ENCODE results near the gene FAM107B. TPM values are rescaled to one million over a fixed set of nuclear protein-coding genes. Genes with fewer than 3 reads are reported as not detected.
"Not testable (repeated sequence)": the region's sequence is repeated elsewhere in the genome, so short reads cannot be mapped to it uniquely, and the experiment has no call there.

Gene FAM107B
- polyA plus RNA-seq, 1 donor: 44.0 TPM

DNA sequence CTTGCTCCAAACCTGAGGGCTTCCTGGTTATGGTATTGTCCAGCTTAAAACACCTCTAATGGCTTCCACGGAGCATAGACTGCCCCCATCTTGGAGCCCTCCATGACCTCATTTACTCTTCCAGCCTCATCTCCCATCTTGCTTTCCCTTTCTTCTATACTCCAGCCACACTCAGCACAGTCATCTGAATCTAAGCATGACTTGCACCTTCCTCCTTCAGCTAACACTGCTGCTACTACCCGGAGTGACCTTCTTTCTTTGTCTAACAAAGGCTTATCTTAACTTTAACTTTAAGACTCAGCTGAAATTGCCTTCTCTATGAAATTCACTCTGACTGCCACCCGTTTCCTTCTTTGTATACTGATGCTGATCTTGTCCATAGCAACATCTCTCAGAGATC, 135.1 kb downstream of the FAM107B start:
- DNase-seq: no peak
- Histone ChIP-seq H3K9me3 (ENCODE audit: control insufficient read depth, low read depth, low read length) (no peaks in the 10 kb centered on the region), H3K27me3 (ENCODE audit: control insufficient read depth, insufficient read depth, low read length) (no peaks in the 10 kb centered on the region), H3K36me3 (ENCODE audit: control insufficient read depth, insufficient read depth, low read length) (no peaks in the 10 kb centered on the region), H3K4me1 (ENCODE audit: control insufficient read depth, insufficient read depth, low read length) (no peaks in the 10 kb centered on the region), H3K4me3 (ENCODE audit: low read length) (no peak overlapping the region), H3K27ac (ENCODE audit: low read length) (no peak overlapping the region)
- 60% methylated on average over 1 of the region's 3 CpGs for WGBS (ENCODE audit: insufficient coverage, low lambda C conversion rate)

DNA sequence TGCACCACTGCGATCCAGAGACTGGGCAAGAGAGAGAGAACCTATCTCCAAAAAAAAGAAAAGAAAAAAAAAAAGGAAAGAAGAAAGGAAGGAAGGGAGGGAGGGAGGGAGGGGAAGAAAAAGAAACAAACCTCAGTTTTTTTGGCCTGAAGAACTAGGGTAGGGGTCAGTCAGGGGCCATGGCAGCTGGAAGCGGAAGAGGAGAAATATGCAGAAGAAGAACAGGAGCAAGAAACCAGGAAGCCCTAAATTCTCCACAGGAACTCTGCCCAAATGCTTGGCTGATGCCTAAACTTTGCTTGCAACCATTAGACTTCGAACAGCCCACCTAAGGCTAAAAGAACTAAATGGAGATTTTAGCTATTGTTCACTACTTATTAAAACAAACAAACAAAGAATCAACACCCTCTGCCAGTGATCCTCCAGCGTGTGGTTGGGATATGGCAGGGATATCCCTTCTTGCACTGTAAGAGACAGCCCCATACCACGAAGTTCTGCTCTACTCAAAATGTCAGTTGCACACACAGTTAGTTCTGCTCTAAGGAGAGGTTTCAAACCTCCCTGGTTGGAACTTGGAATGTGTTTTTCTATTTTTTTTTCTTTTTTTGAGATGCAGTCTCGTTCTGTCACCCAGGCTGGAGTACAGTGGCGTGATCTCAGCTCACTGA, 139.5 kb downstream of the FAM107B start:
- Histone ChIP-seq H3K36me3 (ENCODE audit: control insufficient read depth, insufficient read depth, low read length) (no peaks in the 10 kb centered on the region), H3K9me3 (ENCODE audit: control insufficient read depth, low read depth, low read length) (no peaks in the 10 kb centered on the region), H3K4me3 (ENCODE audit: low read length) (no peak overlapping the region), H3K4me1 (ENCODE audit: control insufficient read depth, insufficient read depth, low read length) (no peaks in the 10 kb centered on the region), H3K27me3 (ENCODE audit: control insufficient read depth, insufficient read depth, low read length) (no peaks in the 10 kb centered on the region), H3K27ac (ENCODE audit: low read length) (no peak overlapping the region)
- 100% methylated on average over 1 of the region's 7 CpGs for whole genome bisulfite sequencing (ENCODE audit: insufficient coverage, low lambda C conversion rate)
- DNase-seq: no peak

DNA sequence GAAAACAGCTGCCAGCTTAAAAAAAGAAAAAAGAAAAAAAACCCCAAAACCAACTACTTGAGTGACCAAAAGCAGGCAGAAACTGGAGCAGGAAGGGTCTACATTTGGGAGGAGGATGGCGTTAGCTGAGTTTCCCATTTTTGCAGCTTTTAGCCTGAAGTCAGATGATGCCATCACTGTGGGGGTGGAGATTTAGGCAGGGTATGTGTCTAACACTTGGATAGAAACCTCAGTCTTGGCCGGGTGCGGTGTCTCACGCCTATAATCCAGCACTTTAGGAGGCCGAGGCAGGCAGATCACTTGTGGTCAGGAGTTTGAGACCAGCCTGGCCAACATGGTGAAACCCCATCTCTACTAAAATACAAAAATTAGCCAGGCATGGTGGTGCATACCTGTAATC, 140.1 kb downstream of the FAM107B start:
- H3K9me3 ChIP-seq (ENCODE audit: control insufficient read depth, low read depth, low read length): not testable (repeated sequence)
- no CpG with 5 or more reads among the region's 5 CpGs for WGBS (ENCODE audit: insufficient coverage, low lambda C conversion rate)

DNA sequence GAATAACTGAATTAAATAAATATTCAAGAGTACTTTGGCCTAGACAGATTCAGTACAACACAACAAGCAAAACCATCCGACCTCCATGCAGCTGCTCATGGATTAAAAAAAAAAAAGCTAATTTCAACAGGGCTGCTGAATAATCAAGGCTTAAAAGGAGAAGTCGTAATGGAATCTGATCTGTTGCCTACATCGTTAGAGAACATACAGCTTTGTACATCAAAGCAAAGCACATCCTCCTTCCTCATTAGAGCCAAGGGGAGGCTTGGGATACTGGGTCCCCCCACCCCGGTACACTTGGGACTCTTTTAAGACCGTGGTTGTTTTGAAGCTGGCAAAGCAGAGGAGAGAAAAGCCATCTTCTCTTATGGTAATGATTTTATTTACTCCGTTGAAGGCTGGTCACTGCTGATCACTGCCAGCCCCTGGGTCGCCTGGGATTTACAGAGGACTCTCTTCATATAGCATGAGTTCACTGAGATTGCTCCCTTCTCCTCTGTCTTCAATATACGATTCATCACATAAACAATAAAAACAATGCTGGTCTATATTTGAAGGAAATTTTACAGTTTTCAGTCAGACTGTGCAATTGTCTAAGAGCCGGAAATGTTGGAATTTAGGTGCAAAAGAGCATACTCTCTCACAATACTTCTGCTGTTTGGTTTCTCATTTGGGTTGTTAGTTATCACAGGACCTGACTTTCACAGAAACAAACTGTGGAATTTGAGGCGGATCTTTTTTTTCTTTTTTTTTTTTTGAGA, 148.8 kb downstream of the FAM107B start:
- no peaks in the 10 kb centered on the region for H3K9me3 ChIP-seq (ENCODE audit: control insufficient read depth, low read depth, low read length)
- 100% methylated on average over 1 of the region's 10 CpGs for WGBS (ENCODE audit: insufficient coverage, low lambda C conversion rate)
- no peak overlapping the region for H3K27ac ChIP-seq (ENCODE audit: low read length)
- H3K27me3 ChIP-seq (ENCODE audit: control insufficient read depth, insufficient read depth, low read length): no peaks in the 10 kb centered on the region
- no peak overlapping the region for H3K4me3 ChIP-seq (ENCODE audit: low read length)
- DNase-seq: no peak
- H3K36me3 ChIP-seq (ENCODE audit: control insufficient read depth, insufficient read depth, low read length): no peaks in the 10 kb centered on the region
- H3K4me1 ChIP-seq (ENCODE audit: control insufficient read depth, insufficient read depth, low read length): no peaks in the 10 kb centered on the region

More for the DNA sequence above, 140.1 kb downstream of the FAM107B start:
- H3K4me1 ChIP-seq (ENCODE audit: control insufficient read depth, insufficient read depth, low read length); DNase-seq; H3K4me3 ChIP-seq (ENCODE audit: low read length); H3K27me3 ChIP-seq (ENCODE audit: control insufficient read depth, insufficient read depth, low read length); H3K27ac ChIP-seq (ENCODE audit: low read length); H3K36me3 ChIP-seq (ENCODE audit: control insufficient read depth, insufficient read depth, low read length): not testable (repeated sequence)

DNA sequence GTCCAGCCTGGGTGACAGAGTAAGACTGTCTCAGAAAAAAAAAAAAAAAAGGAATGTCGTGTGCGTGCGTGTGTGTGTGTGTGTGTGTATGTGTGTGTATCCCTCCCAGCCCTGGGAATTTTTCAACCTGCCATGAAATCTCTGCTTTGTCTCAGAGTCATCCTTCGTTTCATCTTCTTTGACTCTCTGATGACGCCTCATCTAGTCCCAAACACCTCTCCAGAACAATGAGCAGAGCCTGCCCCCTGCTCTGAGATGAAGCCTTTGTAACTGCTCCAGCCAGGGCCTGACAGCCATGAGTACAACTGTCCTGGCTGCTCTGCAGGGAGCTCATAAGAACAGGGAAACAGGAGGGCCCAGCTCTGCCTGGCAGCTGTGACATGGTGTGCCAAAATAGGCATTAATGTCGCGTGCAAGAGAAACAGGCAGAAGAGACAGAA, 149.5 kb downstream of the FAM107B start:
- Histone ChIP-seq H3K27ac (ENCODE audit: low read length) (no peak overlapping the region), H3K27me3 (ENCODE audit: control insufficient read depth, insufficient read depth, low read length) (no peaks in the 10 kb centered on the region), H3K4me1 (ENCODE audit: control insufficient read depth, insufficient read depth, low read length) (no peaks in the 10 kb centered on the region), H3K9me3 (ENCODE audit: control insufficient read depth, low read depth, low read length) (no peaks in the 10 kb centered on the region), H3K36me3 (ENCODE audit: control insufficient read depth, insufficient read depth, low read length) (no peaks in the 10 kb centered on the region), H3K4me3 (ENCODE audit: low read length) (no peak overlapping the region)
- no CpG with 5 or more reads among the region's 7 CpGs for WGBS (ENCODE audit: insufficient coverage, low lambda C conversion rate)
- DNase-seq: no peak

DNA sequence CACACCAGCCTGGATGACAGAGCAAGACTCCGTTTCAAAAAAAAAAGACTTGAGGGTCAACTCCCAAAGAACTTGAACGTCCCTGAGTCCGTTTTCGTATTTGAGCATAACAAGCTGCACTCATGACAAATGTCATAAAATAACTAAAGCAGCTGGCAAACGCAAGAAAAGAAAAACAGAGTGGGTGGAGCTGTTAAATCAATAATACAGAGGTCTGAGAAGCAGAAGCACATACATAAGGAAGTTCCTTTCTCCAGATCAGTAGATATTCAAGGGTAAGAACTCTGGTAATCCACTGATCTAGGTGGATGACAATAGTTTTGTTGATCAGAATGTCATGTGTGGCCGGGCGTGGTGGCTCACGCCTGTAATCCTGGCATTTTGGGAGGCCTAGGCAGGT, 150.1 kb downstream of the FAM107B start:
- Histone ChIP-seq H3K4me3 (ENCODE audit: low read length) (no peak overlapping the region), H3K4me1 (ENCODE audit: control insufficient read depth, insufficient read depth, low read length) (no peaks in the 10 kb centered on the region), H3K36me3 (ENCODE audit: control insufficient read depth, insufficient read depth, low read length) (no peaks in the 10 kb centered on the region), H3K27me3 (ENCODE audit: control insufficient read depth, insufficient read depth, low read length) (no peaks in the 10 kb centered on the region), H3K27ac (ENCODE audit: low read length) (no peak overlapping the region), H3K9me3 (ENCODE audit: control insufficient read depth, low read depth, low read length) (no peaks in the 10 kb centered on the region)
- 58% methylated on average over 4 of the region's 8 CpGs for WGBS (ENCODE audit: insufficient coverage, low lambda C conversion rate)
- DNase-seq: no peak

DNA sequence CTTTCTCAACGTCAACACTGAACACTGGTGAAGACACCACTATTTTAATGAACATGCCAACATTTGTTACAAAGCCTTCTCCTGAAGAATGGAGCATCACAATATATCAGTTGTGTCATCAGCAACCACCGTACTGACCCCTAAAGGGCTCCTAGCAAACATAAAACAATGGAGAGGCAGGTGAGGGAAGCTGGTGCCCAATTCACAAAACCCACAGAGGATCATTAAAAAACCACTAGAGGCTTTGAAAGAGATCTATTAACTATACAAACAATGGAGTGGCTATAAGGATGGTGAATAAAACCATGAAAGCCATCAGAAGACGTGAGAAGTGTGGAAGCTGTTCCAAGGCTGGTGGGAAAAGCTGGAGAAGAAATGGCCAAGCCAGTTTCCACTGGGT, 150.8 kb downstream of the FAM107B start:
- WGBS (ENCODE audit: insufficient coverage, low lambda C conversion rate): 100% methylated on average over 1 of the region's 3 CpGs
- DNase-seq: no peak
- Histone ChIP-seq H3K9me3 (ENCODE audit: control insufficient read depth, low read depth, low read length) (no peaks in the 10 kb centered on the region), H3K4me3 (ENCODE audit: low read length) (no peak overlapping the region), H3K27me3 (ENCODE audit: control insufficient read depth, insufficient read depth, low read length) (no peaks in the 10 kb centered on the region), H3K36me3 (ENCODE audit: control insufficient read depth, insufficient read depth, low read length) (no peaks in the 10 kb centered on the region), H3K4me1 (ENCODE audit: control insufficient read depth, insufficient read depth, low read length) (no peaks in the 10 kb centered on the region), H3K27ac (ENCODE audit: low read length) (no peak overlapping the region)

DNA sequence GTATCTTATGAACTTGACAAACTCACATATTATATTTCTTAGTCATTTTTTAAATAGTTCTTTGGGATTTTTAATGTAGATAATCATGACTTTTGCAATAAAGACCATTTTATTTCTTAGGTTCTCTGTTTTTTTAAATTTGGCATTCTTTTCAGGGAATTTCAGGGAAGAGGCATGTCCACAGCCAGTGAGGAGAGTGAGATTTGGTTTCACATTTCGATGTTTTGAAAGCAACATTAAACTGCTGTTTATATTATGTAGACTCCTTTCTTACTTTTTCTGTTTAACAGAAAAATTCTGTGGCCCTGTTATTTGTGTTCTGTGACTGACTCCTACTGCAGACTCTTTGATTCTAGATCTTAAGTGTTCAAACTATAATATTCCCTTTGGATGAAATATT, 153.7 kb downstream of the FAM107B start:
- 100% methylated on average over 1 of the region's 1 CpG for WGBS (ENCODE audit: insufficient coverage, low lambda C conversion rate)
- DNase-seq: no peak
- no peaks in the 10 kb centered on the region for H3K27me3 ChIP-seq (ENCODE audit: control insufficient read depth, insufficient read depth, low read length)
- H3K4me3 ChIP-seq (ENCODE audit: low read length): no peak overlapping the region
- no peaks in the 10 kb centered on the region for H3K4me1 ChIP-seq (ENCODE audit: control insufficient read depth, insufficient read depth, low read length)
- H3K27ac ChIP-seq (ENCODE audit: low read length): no peak overlapping the region
- H3K9me3 ChIP-seq (ENCODE audit: control insufficient read depth, low read depth, low read length): no peaks in the 10 kb centered on the region
- no peaks in the 10 kb centered on the region for H3K36me3 ChIP-seq (ENCODE audit: control insufficient read depth, insufficient read depth, low read length)

DNA sequence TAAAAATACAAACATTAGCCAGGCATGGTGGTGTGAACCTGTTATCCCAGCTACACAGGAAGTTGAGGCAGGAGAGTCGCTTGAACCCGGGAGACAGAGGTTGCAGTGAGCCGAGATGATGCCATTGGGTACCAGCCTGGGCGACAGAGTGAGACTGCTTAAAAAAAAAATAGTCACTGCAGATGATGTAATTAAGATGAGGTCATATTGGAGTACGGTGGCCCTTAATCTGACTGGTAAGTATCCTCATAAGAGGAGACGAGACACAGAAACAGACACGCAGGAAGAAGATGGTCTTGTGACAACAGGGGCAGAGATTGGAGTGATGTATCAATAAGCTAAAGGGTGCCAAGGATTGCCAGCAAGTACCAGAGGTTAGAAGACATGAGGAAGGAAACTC, 156.0 kb downstream of the FAM107B start:
- no peak overlapping the region for H3K27ac ChIP-seq (ENCODE audit: low read length)
- no peaks in the 10 kb centered on the region for H3K9me3 ChIP-seq (ENCODE audit: control insufficient read depth, low read depth, low read length)
- H3K4me3 ChIP-seq (ENCODE audit: low read length): no peak overlapping the region
- DNase-seq: no peak
- H3K27me3 ChIP-seq (ENCODE audit: control insufficient read depth, insufficient read depth, low read length): no peaks in the 10 kb centered on the region
- H3K4me1 ChIP-seq (ENCODE audit: control insufficient read depth, insufficient read depth, low read length): no peaks in the 10 kb centered on the region
- no peaks in the 10 kb centered on the region for H3K36me3 ChIP-seq (ENCODE audit: control insufficient read depth, insufficient read depth, low read length)
- 100% methylated on average over 1 of the region's 7 CpGs for WGBS (ENCODE audit: insufficient coverage, low lambda C conversion rate)

DNA sequence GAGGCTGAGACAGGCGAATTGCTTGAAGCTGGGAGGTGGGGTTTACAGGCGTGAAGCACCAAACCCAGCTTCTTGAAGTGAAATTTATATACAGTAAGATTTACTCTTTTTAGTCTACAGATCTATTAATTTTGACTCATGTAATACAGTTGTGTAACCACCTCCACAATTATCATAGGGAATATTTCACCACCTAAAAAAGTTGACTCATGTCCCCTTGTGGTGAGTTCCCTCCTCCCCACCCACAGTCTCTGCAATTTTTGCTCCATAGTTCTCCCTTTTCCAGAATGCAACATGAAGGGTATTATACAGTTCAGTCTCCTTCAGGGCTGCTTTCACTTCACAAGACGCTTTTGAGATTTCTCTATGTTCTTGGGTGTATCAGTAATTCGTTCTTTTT, 156.8 kb downstream of the FAM107B start:
- DNase-seq: no peak
- H3K9me3 ChIP-seq (ENCODE audit: control insufficient read depth, low read depth, low read length): no peaks in the 10 kb centered on the region
- 100% methylated on average over 1 of the region's 4 CpGs for WGBS (ENCODE audit: insufficient coverage, low lambda C conversion rate)
- H3K27ac ChIP-seq (ENCODE audit: low read length): no peak overlapping the region
- no peak overlapping the region for H3K4me3 ChIP-seq (ENCODE audit: low read length)
- H3K36me3 ChIP-seq (ENCODE audit: control insufficient read depth, insufficient read depth, low read length): no peaks in the 10 kb centered on the region
- H3K27me3 ChIP-seq (ENCODE audit: control insufficient read depth, insufficient read depth, low read length): no peaks in the 10 kb centered on the region
- peaks cover 3% of the 10 kb centered on the region for H3K4me1 ChIP-seq (ENCODE audit: control insufficient read depth, insufficient read depth, low read length)

Data from large intestine (tissue), 3 donors.